RWPE1 (cell line): ENCODE data around the gene XRN2.

Experiments used
- CTCF ChIA-PET: fragments of 350-600 bp; sonication (Branson Sonifier 250); formaldehyde crosslinking; extraction: SDS; loops from one replicate; lab custom pipeline; 2021; lab: Yijun Ruan, JAX
- POLR2A ChIA-PET: fragments of 400-600 bp; formaldehyde crosslinking; extraction: SDS; loops from one replicate; lab custom pipeline; 2020; ENCODE audit warnings: antibody characterized with exemption; ENCODE audit not compliant: low non-redundant PET; lab: Yijun Ruan, JAX
- DNase-seq: peaks from one replicate; pipeline ENCODE4 v3.0.0; 2012; ENCODE audit warnings: low spot score
- H3K27ac ChIP-seq: fragments of 450-650 bp; 2 replicates; pipeline ENCODE4 v1.5.1; 2017
- TF ChIP-seq, protein P1 (sequence below): fragments of 450-650 bp; conservative IDR thresholded peaks from 2 replicates; pipeline ENCODE4 v1.5.1; 2017; ENCODE audit warnings: low read depth, mild to moderate bottlenecking

The XRN2 gene

GRCh38 chr20:21273755-21274386, 29.3 kb upstream of the XRN2 start:
- H3K27ac ChIP-seq, result no peak overlapping the region
- ChIA-PET POLR2A (no interaction called here), CTCF (no interaction called here)
- no peak for DNase-seq
- TF ChIP-seq, protein P1, sequence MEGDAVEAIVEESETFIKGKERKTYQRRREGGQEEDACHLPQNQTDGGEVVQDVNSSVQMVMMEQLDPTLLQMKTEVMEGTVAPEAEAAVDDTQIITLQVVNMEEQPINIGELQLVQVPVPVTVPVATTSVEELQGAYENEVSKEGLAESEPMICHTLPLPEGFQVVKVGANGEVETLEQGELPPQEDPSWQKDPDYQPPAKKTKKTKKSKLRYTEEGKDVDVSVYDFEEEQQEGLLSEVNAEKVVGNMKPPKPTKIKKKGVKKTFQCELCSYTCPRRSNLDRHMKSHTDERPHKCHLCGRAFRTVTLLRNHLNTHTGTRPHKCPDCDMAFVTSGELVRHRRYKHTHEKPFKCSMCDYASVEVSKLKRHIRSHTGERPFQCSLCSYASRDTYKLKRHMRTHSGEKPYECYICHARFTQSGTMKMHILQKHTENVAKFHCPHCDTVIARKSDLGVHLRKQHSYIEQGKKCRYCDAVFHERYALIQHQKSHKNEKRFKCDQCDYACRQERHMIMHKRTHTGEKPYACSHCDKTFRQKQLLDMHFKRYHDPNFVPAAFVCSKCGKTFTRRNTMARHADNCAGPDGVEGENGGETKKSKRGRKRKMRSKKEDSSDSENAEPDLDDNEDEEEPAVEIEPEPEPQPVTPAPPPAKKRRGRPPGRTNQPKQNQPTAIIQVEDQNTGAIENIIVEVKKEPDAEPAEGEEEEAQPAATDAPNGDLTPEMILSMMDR, result no peak

DNA sequence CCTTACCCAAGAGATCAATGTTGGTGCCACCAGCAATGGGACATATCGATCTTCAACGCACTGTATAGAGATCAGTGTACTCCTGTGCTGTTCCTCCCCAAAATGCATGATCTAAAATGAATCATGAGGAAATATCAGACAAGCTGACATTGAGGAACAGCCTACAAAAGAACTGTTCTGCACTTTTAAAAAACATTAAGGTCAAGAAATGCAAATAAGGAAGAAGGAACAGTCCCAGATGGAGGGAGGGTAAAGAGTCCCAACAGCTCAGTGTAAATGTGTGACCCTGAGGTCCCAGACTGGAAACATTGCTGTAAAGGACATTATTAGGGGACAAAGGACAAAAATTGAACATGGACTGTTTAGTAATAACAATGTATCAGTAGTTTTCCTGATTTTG, 24.3 kb upstream of the XRN2 start:
- POLR2A ChIA-PET, result no interaction called here
- H3K27ac ChIP-seq, result no peak overlapping the region

GRCh38 chr20:21279706-21280521, 23.2 kb upstream of the XRN2 start:
- DNase-seq, result no peak
- no peak overlapping the region for H3K27ac ChIP-seq
- CTCF ChIA-PET, result interaction anchor here (0.6 kb wide), 1 partner anchor 44 kb away, joined by 3 read pairs; no protein-coding TSS in a partner anchor
- TF ChIP-seq, protein P1, result no peak
- POLR2A ChIA-PET, result no interaction called here

More for the DNA sequence above, 24.3 kb upstream of the XRN2 start:
- CTCF ChIA-PET, result no interaction called here
- TF ChIP-seq, protein P1, result no peak
- no peak for DNase-seq

- H3K27ac ChIP-seq, result no peak overlapping the region
- TF ChIP-seq, protein P1, result no peak
- ChIA-PET POLR2A (no interaction called here), CTCF (interaction anchor here (0.6 kb wide), 1 partner anchor 43 kb away, joined by 3 read pairs; no protein-coding TSS in a partner anchor)
- DNase-seq, result no peak
Measured at GRCh38 chr20:21280522-21281016, 22.6 kb upstream of the XRN2 start.

DNA sequence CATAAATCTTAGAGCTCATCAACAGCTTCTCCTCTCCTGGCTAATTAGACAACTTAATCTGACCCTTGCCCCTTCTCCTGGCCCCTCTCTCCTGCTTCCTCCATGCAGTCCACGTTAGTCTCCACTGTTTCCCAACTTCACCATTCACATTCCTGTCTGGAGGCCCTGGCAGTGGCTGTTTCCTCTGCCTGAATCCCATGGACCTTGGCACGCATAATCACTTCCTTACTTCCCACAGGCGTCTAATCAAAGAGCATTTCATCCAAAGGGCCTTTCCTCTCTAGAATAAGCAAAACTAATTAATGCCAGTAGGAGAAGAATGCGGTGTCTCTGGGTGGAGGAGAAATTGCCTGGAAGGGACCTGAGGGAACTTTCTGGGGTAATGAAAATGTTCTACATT, 16.4 kb upstream of the XRN2 start:
- CTCF ChIA-PET, result no interaction called here
- DNase-seq, result no peak
- no peak overlapping the region for H3K27ac ChIP-seq
- POLR2A ChIA-PET, result no interaction called here
- TF ChIP-seq, protein P1, result no peak

- ChIA-PET POLR2A (no interaction called here), CTCF (interaction anchor here (0.7 kb wide), 1 partner anchor 220 kb away, joined by 3 read pairs; no protein-coding TSS in a partner anchor)
- no peak overlapping the region for H3K27ac ChIP-seq
- TF ChIP-seq, protein P1, result no peak
- DNase-seq, result no peak
Measured at GRCh38 chr20:21288587-21289370, 14.4 kb upstream of the XRN2 start.
